SK-N-MC (cell line): ENCODE results near the gene SH3D19.

Experiments used
- EZH2 ChIP-seq: fragments of 200-600 bp; sonication (generic); IDR thresholded peaks from one replicate; pipeline ENCODE4 v1.6.1; 2017; ENCODE audit warnings: antibody characterized with exemption
- FOXP2 ChIP-seq: optimal IDR thresholded peaks from 2 replicates; pipeline ENCODE3; 2011; ENCODE audit warnings: mild to moderate bottlenecking, moderate library complexity; ENCODE audit not compliant: insufficient read depth; ENCODE audit errors: extremely low read length, control extremely low read depth
- POLR2AphosphoS5 ChIP-seq: IDR thresholded peaks from 2 replicates; pipeline ENCODE4 v1.6.1; 2012; ENCODE audit warnings: mild to moderate bottlenecking, low read depth, low read length, borderline replicate concordance

DNA sequence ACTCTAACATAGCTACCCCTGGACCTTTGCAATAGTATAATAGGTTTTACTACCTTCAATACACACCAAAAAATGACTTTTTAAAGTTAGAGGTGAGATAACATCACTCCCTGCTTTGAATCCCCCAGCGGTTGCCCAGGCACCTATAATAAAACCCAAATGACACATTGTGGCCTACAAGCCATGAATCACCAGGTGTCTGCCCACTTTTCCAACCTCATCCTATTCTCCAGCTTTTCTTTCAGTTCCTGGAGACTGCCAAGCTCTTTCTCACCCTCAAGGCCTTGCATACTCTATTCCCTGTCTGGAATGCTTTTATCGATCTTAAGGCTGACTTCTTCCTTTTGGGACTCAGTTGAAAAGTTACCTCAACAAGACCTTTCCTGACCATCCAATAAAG, 64.9 kb downstream of the SH3D19 start:
- TF ChIP-seq EZH2: no peak
- no peak for TF ChIP-seq POLR2AphosphoS5
- no peak for TF ChIP-seq FOXP2
